ENCODE data around the gene PPP1R15B.

PPP1R15B gene

DNA sequence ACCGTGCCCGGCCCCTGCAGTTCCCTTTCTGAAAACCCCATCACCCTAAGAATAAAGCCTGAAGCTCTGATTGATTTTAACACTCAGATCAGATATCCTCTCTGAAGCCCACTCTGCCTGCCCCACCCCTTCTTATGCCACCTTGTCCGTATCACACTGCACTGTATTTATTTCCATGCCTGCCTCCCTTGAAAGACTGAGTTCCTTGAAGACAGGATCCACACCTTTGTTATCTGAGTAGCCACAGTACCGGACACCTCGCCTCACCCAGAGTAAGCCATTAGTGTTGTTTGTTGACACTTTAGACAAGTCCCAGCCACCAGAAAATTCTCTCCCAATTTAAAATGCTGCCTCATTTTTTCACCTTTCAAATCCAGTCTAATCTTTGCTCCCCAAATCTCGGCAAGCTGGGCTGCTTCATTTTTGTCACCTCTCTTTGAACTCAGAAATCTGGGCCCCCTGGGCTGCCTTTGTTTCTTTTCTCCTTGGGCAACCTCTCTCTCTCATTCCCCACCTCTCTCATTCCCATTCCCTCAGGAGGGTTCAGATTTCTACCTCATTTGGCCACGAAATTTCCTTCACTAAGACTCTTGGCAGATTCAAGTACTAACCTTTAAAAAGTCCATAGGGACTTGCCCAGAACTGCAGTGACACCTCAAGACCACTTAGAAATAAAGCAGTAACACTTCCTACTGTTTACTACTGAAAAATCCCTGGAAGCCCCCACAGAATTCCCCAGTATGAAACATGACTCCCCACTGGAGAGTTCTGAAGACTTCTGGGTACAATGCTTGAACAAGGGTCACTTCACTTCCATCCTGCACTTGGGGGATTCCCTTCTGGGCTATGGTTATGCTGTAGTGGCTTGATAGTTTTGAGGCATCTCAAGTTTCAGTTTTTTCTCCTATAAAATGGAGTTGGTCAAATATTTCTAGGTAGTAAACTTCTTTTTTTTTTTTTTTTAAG, 8.7 kb upstream of the PPP1R15B start:
- no peak for DNase-seq (ENCODE audit: low read depth)

DNA sequence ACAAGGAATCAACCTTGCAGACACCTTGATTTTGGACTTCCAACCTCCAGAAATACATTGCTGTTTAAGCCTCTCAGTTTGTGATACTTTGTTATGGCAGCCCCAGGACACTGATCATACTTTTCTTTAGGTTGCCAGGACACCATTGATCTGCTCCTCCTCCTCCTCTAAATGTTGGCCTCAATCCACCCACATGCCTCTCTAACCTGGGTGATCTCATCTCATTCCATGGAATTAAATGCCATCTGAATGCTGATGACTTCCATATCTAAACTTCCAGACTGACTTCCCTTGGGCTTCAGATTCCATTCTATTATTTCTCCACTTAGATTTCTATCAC, 7.4 kb upstream of the PPP1R15B start:
- DNase-seq (ENCODE audit: low read depth) = no peak

GRCh38 chr1:204418174-204419063, 6.8 kb upstream of the PPP1R15B start:
- DNase-seq (ENCODE audit: low read depth) = no peak

GRCh38 chr1:204417074-204417997, 5.7 kb upstream of the PPP1R15B start:
- DNase-seq (ENCODE audit: low read depth) = peak; percentile 35

DNA sequence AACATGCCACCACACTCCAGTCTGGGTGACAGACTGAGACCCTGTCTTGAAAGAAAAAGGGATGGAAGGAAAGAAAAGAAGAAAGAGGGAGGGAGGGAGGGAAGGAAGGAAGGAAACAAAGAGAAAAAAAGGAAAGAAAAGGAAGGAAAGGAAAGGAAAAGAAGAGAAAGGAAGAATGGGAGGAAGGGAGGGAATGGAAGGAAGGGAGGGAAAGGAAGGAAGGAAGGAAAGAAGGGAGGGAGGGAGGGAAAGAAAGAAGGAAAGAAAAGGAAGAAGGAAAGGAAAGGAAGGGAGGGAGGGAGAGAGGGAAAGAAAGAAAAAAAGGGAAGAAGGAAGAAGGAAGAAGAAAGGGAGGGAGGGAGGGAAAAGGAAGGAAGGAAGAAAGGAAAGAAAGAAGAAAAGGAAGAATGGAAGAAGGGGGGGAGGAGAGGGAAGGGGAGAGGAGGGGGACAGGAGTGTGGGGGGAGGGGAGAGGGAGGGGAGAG, 5.0 kb upstream of the PPP1R15B start:
- no peak for DNase-seq (ENCODE audit: low read depth)

DNA sequence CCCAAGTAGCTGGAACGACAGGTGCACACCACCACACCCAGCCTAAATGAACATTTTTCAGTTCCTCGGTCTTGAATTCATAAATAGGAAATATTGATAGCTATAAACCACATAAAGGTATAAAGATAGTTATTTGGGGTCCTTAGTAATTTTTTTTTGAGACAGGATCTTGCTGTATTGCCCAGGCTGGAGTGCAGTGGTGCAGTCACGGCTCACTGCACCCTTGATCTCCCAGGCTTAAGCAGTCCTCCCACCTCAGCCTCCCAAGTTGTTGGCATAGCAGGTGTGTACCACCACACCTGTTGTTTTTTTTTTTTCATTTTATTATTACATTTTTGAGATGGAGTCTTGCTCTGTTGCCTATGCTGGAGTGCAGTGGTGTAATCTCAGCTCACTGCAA, 3.7 kb upstream of the PPP1R15B start:
- DNase-seq (ENCODE audit: low read depth) = no peak

DNA sequence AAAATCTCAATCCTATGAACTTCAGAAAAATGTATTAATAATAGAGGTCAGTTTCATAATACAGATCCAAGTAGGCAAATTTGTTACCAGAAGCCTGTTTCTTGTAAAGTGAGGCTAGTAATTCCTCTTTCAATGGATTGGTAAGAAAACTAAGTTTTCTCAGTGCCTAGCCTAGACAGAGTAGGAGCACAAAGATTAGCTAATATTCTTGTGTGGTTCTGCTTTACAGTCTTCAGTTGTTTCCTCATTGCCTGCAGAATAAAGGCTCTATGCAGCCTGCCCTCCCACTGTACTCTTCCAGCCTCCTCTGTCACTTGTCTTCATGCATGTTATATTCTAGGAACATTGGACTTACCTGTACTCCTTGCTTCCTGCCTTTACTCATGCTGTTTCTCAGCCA, 2.4 kb upstream of the PPP1R15B start:
- DNase-seq (ENCODE audit: low read depth) = no peak

DNA sequence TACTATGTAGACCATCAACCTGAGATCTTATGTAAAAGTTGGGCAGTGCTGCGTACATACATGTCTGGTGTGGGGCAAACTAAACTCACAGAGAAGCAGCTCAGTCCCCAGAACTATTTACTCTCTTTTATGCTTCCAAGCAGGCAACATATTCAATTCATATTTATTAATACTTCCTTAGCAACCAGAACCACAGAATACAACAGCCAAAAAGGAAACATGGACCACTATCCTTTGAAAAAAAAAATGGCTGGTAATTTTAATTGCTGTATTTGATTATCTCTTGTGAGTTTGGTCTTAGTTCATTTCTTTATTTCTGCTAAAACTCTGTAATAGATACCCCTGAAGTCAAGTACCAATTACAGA, 1.5 kb upstream of the PPP1R15B start:
- no peak for DNase-seq (ENCODE audit: low read depth)

DNA sequence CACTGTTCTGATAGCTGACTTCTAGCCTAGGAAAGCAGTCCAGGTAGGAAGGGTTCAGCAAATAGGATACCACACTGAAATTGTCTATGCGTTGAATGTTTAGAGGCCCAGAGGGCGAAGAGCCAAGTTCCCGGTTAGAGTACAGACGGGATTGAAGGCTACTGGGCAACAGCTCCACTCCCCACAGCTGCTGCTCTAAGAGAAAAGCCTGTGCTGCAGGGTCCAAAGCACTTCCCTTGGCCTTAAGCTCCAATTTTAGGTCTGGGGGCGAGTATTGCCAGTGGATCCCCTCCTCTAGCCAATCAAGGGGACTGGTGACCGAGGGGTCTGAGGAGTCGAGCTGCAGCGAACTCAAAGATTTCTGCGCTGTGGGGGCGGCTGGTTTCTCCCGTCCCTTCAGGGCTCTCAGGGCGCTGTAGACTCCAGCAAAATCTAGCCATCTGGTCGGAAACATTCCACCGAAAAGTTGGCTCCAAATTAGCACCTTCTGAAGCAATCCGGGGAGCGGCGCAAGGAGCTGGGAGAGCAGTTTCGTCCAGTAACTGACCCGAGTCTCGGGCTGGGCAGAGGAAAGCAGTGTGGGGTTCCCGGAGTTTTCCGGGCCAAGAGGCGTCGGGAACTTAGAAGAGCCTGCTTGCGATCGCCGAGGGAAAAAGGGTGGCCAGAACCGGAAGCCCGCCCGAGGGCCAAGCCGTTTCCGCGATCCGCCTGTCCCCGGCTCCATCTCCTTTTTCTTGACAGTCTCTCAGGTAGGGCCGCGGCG, 748 bp downstream of the PPP1R15B start:
- no peak for DNase-seq (ENCODE audit: low read depth)

DNA sequence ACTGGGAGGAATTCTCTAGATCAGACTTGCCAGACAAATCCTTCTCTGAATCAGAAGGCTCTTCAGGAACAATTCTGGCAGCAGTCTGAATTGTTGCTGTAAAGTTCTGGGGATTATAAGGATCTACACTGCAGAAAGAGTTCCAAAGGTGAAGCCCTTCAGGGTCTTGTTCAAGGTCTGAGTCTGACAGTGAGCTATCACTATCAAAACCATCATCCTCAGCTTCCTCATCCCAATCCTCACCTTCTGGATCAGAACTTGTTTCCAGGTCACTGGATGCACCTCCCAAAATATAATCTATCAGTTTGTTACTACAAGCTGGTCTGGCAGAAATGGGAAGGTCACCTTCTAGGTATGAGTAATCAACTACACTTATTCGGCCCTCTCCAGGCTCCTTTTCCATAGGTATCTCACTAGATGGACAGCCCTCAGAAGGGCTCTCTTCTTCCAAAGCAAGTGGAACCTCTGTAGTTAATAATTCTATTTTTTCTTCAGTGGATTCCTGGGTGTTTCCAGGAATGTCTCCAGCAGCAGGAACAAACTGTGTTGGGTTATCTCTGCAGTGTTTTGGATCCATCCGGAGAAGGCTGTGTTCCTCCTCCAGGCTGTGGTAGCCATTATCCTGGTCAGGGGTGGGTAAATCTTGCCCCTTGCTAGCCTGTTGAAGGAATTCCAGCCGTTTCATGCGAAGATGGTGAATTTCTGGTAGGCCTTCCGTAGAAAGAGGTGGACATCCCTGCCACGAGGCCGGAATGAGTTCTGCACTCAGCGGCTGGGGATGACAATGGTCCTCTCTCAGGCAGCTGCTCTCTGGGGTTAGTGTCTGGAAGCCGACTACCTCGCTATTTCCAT, 1.6 kb downstream of the PPP1R15B start:
- no peak for DNase-seq (ENCODE audit: low read depth)

GRCh38 chr1:204409123-204409522, 2.5 kb downstream of the PPP1R15B start:
- no peak for DNase-seq (ENCODE audit: low read depth)

DNA sequence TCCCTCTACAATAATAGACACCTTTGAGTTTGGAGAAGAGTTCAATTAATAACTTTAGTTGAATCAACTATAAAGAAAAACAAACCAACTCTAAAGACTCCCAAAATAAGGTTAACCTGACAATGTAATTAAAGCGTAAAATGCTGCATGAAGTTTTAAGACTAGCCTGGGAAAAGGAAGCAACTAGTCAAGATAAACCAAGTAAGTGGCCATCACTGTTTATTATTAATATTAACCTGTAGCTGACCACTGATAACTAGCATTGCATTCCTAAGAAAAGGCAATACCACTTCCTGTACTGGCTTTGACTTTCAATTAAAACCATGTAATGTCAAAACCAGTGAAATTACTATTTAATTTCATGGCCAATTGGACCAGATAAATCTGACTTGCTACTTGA, 3.0 kb downstream of the PPP1R15B start:
- no peak for DNase-seq (ENCODE audit: low read depth)

DNA sequence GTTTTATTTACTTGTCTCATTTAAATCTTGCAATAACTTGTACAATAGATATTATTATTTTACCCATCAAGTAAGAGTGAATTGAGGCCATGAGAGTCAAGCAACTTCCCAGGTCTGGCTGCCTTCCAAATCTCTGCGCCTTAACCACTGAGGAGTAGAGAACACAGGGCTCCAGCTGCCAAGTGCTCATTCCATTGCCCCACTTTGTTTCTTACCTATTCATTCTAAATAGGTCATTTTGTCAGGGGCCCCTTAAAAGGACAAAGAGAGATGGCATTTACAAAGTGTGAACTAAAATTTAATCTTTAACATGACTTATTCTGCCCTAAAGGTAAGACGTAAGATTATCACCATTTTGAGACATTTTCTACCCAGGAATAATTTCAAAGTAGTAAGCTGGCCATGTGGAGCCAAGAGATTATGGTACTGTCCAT, 3.5 kb downstream of the PPP1R15B start:
- DNase-seq (ENCODE audit: low read depth) = no peak

GRCh38 chr1:204407295-204407971, 4.2 kb downstream of the PPP1R15B start:
- no peak for DNase-seq (ENCODE audit: low read depth)

DNA sequence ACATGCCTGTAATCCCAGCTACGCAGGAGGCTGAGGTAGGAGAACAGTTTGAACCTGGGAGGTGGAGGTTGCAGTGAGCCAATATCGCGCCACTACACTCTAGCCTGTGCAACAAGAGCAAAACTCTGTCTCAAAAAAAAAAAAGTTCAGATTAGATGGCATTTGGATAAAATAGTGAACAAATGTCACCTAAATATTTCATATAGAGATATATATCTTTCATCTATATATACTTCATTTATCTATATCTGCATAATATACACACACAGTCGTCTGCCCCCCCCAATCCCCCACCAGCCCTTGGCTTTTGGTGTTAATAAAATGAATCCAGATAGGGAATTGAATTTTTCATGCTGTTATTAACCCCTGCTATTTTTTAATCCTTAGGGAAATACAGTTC, 5.0 kb downstream of the PPP1R15B start:
- no peak for DNase-seq (ENCODE audit: low read depth)

DNA sequence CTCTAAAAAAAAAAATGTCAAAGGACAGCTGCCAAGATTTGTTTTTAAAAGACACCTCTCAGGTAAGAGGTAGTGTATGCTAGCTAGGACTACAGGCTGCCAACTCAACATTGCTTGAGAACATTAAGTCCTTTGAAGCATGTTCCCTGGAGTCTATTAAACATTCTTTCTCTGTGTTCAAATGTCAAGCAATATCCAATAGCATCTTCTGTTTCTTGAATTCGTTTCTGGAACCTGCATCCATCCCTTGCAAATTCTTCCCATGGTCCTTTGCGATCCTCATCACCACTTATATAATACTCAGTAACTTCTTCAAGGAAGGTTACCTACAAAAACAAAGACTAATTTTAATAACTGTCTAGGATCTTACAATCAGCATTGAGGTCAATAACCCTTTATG, 5.6 kb downstream of the PPP1R15B start:
- no peak for DNase-seq (ENCODE audit: low read depth)

DNA sequence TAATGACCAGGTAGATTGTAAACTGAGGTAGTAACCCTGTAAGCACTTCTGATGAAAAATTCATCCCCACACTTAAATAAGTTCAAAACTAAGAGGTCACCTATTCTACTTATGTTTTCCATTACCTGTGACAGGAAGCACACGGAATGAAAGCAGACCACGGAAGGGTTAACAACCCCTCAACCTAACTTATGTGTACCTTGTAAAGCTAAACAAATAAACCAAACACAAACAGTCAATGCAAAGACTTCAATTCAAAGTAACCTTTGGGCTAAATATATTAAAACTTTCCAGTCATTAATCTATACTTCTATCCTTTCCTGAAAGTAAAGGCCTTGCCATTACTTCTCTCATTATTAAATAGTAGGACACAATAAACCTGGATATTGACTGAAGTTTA, 7.0 kb downstream of the PPP1R15B start:
- no peak for DNase-seq (ENCODE audit: low read depth)

GRCh38 chr1:204402391-204402790, 9.2 kb downstream of the PPP1R15B start:
- no peak for DNase-seq (ENCODE audit: low read depth)

DNA sequence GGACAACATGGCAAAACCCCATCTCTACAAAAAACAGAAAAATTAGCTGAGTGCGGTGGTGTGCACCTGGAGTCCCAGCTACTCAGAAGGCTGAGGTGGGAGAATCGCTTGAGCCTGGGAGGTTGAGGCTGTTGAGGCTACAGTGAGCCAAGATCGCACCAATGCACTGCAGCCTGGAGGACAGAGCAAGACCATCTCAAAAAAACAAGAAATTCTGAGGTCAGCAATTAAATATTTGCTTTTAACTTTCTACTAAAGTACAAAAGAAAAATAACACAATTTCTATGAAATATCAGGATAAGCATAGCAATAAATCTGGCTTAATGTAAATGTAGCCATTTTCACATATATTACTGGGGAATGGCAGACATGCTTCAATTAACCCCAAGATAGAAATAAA, 9.9 kb downstream of the PPP1R15B start:
- no peak for DNase-seq (ENCODE audit: low read depth)
